GM21786 (cell line): ENCODE results near the gene ARHGAP10.
"Not testable (repeated sequence)": the region's sequence is repeated elsewhere in the genome, so short reads cannot be mapped to it uniquely, and the experiment has no call there.

Source experiments
- ATAC-seq: cut with Tn5 transposase; IDR thresholded peaks from one replicate; pipeline ENCODE4 v1.9.1; 2021; ENCODE audit not compliant: unreplicated experiment

The ARHGAP10 gene

DNA sequence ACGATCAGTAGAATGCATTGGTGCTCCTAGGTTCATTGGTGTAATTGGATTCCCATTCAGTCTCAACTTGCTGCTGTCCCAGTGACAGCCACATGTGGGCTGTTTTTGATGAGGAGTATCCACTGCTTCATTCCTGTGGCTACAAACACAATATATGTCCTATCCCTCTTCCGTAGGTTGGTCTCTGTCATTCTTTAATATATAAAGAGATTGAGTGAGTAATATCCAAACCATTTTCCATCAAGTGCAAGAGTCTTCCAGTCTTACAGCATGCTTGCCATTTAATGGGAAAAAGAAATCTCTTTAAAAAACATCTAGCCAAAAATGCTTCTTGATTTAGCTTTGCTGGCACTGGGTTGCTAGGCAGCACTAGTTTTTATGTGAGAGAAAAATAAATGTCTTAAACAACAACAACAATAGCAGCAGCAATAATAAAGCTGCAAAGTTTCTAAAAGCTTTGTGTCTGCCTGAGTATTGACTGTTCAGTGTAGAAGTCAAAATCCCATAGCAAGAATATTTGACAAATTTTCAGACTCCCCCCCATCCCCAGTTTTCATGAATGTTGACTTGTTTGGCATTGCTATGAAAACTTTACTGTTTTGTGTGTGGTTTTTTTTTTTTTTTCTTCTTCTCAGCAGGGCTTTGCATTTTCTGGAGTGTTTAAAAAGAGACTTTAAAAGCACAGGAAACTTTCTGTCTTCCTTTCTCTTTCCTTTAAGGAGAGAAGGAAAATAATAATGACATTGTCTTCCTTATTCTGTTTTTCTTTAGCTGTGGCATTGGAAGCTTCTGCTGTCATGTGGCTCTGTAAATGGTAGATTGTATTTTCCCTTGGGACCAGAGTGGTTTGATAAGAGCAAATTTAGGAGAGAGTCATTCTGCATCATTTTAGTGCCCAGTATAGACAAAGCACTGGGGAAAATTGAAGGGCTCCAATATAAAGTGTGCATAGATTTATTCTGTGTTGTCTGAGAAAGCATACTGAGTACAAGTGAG lies 244.3 kb downstream of the ARHGAP10 start:
- no peak for ATAC-seq

DNA sequence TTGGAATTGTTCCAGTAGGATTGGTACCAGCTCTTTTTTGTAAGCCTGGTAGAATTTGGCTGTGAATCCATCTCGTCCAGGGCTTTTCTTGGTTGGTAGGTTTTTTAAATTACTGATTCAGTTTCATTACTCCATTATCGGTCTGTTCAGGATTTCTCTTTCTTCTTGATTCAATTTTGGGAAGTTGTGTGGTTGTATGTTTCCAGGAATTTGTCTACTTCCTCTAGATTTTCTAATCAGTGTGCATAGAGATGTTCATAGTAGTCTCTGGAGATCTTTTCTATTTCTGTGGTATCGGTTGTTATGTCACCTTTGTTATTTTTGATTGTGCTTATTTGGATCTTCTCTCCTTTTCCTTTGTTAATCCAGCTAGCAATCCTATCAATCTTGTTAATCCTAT lies 248.7 kb downstream of the ARHGAP10 start:
- no peak for ATAC-seq

GRCh38 chr4:147981305-147981704 lies 249.4 kb downstream of the ARHGAP10 start:
- peak; percentile 91 for ATAC-seq

- no peak for ATAC-seq
Measured at GRCh38 chr4:147984065-147984777, 252.3 kb downstream of the ARHGAP10 start.

DNA sequence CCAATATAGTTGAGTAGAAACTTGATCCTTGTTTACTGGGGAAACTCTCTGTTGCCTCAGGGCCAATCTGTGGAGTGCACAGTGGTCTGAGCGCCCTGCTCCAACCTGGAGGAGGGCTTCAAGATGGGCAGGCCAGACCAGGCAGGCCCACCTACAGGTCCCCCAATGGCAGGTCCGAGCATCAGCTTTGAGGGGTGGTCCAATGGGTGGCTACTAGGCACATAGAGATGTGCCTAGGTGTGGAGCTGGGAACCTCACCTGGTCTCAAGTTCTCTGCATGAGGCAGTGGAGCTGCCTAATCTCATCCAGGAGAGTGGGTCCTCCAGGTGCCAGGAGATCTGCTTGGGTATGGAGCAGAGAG lies 252.9 kb downstream of the ARHGAP10 start:
- no peak for ATAC-seq

GRCh38 chr4:147985376-147985775 lies 253.5 kb downstream of the ARHGAP10 start:
- ATAC-seq: no peak

- ATAC-seq: peak; percentile 67
Measured at GRCh38 chr4:147987252-147987651, 255.4 kb downstream of the ARHGAP10 start.

DNA sequence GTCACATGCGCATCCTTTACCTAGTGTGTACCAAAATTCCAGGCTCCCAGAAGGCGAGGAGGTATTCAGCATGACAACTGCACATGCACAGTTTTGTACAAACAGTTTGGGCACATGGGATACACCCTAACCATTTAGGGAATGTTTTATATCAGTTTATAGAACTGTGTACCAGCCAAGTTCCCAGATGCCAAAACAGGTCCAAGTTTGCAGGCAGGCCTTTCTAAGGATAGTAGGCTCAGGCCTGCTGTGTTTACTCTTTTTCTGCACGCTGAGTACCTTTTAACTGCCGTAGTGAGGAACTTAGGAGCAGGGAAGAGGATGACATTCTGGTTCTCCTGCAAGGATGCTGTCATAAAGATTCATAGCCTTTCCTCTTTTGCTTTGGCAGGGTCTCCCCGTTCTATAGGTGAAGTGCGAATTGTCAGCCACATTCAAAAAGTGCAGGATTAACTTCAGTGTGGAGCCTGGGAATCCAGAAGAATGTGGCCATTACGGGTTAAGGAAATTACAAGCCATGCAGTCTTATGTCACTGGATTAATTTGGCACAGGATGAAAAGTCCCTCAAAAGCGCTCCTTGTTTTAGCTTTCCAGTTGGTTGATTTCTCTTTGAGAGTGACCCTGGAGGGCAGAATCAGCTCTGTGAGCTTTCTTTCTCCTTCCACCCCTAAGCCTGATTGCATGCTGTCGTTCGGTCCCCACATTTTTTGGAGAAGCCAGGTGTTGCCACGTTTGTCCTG lies 259.8 kb downstream of the ARHGAP10 start:
- no peak for ATAC-seq

DNA sequence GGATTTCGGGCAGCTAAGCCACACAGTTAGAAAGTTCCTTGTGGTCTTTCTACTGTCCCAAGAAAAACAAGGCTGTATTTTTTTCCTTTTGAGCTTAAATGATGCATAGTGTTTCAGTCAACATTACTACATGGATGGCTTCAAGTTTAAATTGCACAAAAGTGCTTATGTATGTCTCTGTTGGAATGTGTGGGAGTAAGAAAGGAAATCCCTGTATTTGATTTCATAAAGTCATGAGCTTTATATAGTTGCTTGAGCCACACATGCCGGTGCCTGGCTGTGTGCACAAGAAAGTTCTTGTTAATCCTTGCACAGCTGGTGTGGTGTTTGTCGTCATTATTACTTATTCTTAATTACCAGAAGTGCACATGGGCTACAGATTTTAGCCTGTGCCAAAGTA lies 262.2 kb downstream of the ARHGAP10 start:
- no peak for ATAC-seq

GRCh38 chr4:147994491-147995385 lies 262.9 kb downstream of the ARHGAP10 start:
- ATAC-seq: no peak

DNA sequence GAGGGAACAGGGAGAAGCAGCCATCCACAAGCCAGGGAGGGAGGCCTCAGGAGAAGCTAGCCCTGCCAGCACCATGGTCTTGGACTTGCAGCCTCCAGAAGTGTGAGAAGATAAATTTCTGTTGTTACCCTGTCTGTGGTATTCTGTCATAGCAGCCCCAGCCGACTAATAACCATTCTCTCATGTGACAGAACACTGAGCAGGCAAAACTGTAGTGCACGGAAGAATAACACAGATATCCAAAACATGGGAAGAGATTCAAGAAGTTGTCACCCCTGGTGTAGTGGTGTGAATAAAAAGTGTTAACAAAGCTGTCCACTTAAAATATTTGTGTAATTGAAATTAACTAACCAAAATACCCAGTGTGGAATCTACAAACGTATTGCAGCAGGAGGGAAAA lies 265.0 kb downstream of the ARHGAP10 start:
- ATAC-seq: no peak

GRCh38 chr4:148000038-148000437 lies 268.1 kb downstream of the ARHGAP10 start:
- ATAC-seq: not testable (repeated sequence)

DNA sequence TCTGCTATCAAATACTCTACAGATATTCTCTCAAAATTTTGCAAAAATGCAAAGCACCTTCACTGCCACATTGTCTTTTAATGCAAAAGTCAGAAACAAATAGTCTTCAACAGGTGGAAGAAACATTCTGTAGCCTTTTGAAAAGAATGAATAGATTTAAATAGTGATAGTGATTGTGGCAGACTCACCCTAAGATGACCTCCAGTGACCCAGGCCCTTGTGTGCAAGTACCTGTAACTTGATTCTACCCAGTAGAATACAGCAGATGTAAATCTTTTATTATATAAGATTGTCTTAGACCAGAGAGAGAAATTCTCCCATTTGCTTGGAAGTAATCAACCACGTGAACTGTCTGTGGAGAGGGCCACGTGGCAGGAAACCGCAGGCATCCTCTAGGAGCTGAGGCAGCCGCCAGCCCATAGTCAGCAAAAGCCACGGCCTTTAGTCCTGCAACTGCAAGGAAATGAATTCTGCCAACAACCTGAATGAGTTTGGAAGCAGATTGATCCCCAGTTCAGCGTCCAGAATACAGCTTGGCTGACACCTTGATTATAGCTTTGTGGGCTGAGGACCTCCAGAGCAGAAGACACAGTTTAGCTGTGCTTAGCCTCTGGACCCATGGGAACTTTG lies 272.5 kb downstream of the ARHGAP10 start:
- no peak for ATAC-seq

DNA sequence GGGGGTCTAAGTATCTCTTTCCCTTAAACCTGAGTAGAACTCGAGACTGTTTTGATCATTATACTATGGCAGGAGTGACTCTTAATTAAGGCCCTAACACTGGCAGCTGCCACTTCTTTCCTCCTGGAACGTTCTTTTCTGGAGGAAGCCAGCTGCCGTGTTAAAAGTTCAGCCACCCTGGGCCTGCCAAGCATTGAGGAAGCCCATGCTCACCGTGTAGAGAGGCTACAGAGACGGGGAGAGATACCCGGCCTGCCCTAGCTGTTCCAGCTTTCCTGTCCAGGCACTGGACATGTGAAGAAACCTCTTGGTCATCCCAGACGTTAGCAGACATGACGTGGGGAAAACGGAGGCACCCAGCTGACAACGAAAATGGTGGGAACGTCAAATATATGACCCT lies 274.1 kb downstream of the ARHGAP10 start:
- no peak for ATAC-seq

DNA sequence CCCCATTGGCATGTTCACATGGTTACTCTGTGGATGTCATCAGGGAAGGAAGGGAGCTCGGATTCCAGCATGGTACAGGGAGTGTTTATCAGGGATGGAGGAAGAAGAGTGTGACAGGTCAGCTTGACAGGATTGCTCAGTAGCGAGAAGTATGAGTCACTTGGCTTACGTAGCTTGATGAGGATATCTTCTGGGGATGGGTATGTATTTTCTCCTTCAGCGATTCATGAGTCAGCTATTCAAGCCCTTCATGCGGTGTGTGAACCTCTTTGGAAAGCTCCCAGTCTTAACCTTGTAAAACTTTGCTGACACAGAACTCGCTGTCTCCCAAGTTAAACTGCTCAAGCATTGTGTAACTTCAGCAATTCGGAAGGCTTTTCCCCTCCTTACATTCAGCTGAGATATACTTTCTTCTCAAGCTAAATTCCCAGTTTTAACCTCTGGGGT lies 275.4 kb downstream of the ARHGAP10 start:
- ATAC-seq: peak; percentile 15

- ATAC-seq: peak; percentile 83
Measured at GRCh38 chr4:148007792-148008191, 275.9 kb downstream of the ARHGAP10 start.

DNA sequence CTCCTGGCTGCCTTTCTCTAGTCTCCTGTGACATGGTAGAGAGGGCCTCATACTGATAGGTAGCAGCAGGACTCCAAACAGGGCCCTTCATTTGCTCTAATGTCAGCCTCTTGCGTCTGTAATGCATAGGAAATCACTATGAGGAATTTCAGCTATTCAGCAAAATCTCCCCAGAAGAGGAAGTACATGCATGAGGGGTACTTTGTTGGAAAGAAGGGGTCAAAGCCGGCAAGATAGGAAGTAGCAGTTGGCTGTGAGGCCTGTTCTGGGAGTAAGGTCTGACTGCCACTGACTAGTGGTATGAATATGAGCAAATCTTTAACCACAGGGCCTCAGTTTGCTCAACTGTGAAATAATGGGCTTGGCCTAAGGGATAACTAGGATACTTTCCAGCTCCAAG lies 283.2 kb downstream of the ARHGAP10 start:
- no peak for ATAC-seq

GRCh38 chr4:148015468-148015867 lies 283.6 kb downstream of the ARHGAP10 start:
- no peak for ATAC-seq

DNA sequence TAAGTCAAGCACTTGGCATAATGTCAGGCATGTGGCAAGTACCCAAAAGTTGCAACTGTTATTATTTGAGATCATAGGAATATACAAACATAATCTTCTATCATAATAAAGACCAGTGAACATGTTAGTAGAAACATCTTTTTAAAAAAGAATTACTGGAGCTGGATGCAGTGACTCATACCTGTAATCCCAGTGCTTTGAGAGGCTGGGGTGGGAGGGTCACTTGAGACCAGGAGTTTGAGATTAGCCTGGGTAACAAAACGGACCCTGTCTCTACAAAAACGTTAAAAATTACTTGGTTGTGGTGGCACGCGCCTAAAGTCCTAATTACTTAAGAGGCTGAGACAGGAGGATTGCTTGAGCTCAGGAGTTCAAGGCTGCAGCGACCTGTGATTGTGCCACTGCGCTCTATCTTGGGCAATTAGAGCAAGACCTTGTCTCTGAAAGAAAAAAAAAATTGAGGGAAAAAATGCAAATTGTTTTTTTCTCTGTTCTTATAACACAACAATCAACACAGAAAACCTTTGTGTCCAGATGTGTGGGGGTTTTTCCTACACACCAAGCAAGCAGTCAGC lies 284.3 kb downstream of the ARHGAP10 start:
- no peak for ATAC-seq

DNA sequence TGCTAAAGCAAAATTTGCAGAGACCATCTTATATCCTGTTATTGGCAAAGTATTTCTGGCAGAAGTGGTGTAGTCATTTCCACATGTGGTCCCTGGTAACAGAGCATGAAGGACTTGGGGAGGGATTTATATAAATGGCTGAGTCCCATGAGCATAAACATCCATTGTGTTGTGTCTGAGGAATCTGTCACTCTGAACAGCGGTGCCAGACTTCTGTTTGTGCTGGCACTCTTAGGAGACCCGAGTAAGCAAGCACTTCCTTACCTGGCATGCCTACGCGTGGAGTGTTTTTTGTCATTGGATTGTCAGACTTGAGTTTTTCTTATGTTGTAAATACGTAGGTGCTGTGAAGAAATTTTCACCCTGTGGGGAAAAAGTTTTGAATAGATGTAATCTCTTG lies 285.9 kb downstream of the ARHGAP10 start:
- ATAC-seq: no peak
